Fibroblast of the aortic adventitia (primary cell): ENCODE measurements around the gene TRIM27. TPM values are rescaled to one million over a fixed set of nuclear protein-coding genes. Genes with fewer than 3 reads are reported as not detected.
"Not testable (repeated sequence)": the region's sequence is repeated elsewhere in the genome, so short reads cannot be mapped to it uniquely, and the experiment has no call there.

Experiments
- DNase-seq: peaks from one replicate; pipeline ENCODE4 v3.0.0-alpha.2; 2010; ENCODE audit warnings: low read depth
- H3K4me3 ChIP-seq: 2 replicates; pipeline ENCODE4 v1.5.1; 2011; ENCODE audit warnings: low read depth, mild to moderate bottlenecking, control low read depth, low read length, moderate library complexity
- CTCF ChIP-seq: IDR thresholded peaks from 2 replicates; pipeline ENCODE4 v1.5.1; 2011; ENCODE audit warnings: mild to moderate bottlenecking, low read length, control low read depth, inconsistent platforms; ENCODE audit not compliant: insufficient read depth
- total RNA-seq: library from RNA; depleted of rRNA; stranded (reverse); fragments of >200 nt; gene quantifications from 2 replicates; pipeline ENCODE4 v1.2.3, GENCODE V29; 2012; ENCODE audit warnings: low replicate concordance

Gene TRIM27
- total RNA-seq, 1 donor = 49.7 TPM

- H3K4me3 ChIP-seq = peak overlapping the region; percentile 64
- peak; percentile 85 for DNase-seq
- no peak for TF ChIP-seq CTCF
Observed at GRCh38 chr6:28880894-28881780, 42.6 kb downstream of the TRIM27 start.

- peak overlapping the region; percentile 64 for H3K4me3 ChIP-seq
- DNase-seq = no peak
- no peak for TF ChIP-seq CTCF
Observed at GRCh38 chr6:28880519-28880893, 43.3 kb downstream of the TRIM27 start.

- H3K4me3 ChIP-seq = no peak overlapping the region
- no peak for DNase-seq
- no peak for TF ChIP-seq CTCF
Observed at GRCh38 chr6:28876710-28877109, 47.1 kb downstream of the TRIM27 start.

- no peak overlapping the region for H3K4me3 ChIP-seq
Observed at GRCh38 chr6:28875191-28875747, 48.5 kb downstream of the TRIM27 start.

GRCh38 chr6:28872157-28872817 lies 51.5 kb downstream of the TRIM27 start:
- H3K4me3 ChIP-seq, DNase-seq: not testable (repeated sequence)

More at GRCh38 chr6:28875191-28875747, 48.5 kb downstream of the TRIM27 start:
- no peak for TF ChIP-seq CTCF
- DNase-seq = no peak

- no peak for DNase-seq
- no peak overlapping the region for H3K4me3 ChIP-seq
- no peak for TF ChIP-seq CTCF
Observed at GRCh38 chr6:28871335-28872156, 52.2 kb downstream of the TRIM27 start.
